Posterior vena cava (tissue), 2 donors: ENCODE data around the gene TMEM59L. TPM values are rescaled to one million over a fixed set of nuclear protein-coding genes. Genes with fewer than 3 reads are reported as not detected.

Source experiments
- DNase-seq: peaks from one replicate; pipeline ENCODE4 v3.0.0-alpha.2; 2020; ENCODE audit warnings: low spot score
- intact Hi-C, 2 donors: fragments of 100-400 bp; cut with DNase I; formaldehyde crosslinking; loops; one replicate each; pipeline versions ENCODE4 v1.14.1 to v1.14.2; 2022 to 2023
- total RNA-seq, 2 donors: library from RNA; stranded (reverse); fragmentation: NEBNext Ultra II Directional; extraction: Animal tissue kit (Norgen Biotek cat#: 25700); gene quantifications; one replicate each; pipeline ENCODE4 v1.2.1, GENCODE V29; 2021
- donor health status: DM: yes; HTN: yes; CAD: no.
- donor health status: DM: yes; HTN: yes; CAD: no.

TMEM59L gene
- total RNA-seq, 2 donors from 2014 or later = 2.8 to 14.5 TPM

DNA sequence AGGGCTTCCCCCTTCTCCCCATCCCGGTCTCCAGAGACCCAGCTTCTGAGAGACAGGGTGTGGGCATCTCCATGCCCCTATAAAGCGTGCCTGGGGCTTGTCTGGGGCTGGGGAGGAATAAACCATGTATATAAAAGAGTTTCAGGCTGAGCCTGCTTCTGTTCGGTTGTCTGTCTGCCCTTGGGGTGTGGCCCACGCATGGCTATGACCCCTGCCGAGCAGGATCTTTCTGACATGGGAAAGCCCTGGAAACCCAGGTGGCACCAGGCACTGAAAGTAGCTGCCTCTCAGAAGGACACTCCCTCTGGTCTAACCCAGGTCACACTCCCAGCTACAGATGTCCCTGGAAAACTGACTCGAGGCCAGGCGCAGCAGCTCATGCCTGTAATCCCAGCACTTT is 8.2 kb downstream of the TMEM59L start:
- intact Hi-C loops = no loop called here
- no peak for DNase-seq

DNA sequence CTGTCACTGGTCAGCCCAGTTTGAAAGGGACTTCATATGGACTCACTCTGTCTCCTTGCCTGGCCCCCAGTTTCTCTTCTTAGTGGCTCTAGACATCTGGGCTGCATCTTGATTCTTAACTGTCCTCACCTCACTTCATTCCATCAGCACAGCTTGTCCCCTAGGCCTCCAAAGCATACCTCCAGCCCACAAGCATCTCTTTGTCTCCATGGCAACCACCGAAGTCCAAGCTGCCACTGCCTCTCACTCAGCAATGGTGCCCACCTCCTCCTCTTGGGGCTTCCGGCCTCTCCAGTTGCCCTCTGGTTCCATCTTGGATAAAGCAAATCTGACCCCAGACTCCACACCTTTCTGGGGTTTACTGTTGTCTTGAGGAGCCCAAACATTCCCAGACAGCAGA is 14.2 kb downstream of the TMEM59L start:
- intact Hi-C loops = no loop called here
- no peak for DNase-seq

DNA sequence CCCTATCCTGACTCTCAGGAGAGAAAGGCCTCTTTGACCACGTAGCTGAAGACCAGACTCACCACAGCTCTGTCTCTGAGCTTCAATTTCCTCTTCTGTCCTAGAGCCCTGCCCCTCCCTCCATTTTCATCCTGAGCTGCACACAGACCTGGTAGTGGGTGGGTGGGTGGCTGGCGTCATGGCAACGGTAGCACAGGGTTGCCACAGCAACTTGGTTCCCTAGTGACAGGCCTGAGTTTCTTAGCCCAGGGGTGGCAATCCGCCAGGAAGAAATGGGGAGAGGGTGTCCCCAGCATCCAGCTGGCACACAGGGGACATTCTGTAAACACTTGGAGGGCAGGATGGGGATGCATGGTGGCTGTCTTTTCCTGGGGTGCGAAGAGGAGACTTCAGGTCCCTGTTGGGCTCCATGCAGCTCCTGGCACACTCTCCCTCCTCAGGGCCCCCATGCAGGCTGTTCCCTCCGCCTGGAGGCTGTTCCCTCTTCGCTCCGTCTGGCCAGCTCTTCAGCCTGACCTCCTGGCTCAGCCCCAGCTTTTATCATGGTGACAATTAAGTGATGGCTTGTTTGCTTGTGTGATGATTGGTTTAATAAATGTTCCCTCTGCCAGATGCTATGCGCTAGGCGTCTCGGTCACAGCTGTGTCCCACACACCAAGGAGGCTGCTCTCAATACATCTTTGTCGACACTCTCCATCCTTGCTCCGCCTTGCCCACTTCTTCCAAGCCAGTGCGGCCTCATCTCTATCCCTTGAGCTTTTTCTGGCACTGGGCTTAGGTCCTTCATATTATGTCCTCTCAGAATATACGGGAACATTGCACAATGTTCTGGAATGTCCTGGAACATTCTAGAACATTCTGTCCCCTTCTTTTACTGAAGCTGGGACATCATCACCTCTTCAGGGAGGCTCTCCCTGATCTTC is 16.8 kb downstream of the TMEM59L start:
- DNase-seq = no peak
- intact Hi-C loops = no loop called here

DNA sequence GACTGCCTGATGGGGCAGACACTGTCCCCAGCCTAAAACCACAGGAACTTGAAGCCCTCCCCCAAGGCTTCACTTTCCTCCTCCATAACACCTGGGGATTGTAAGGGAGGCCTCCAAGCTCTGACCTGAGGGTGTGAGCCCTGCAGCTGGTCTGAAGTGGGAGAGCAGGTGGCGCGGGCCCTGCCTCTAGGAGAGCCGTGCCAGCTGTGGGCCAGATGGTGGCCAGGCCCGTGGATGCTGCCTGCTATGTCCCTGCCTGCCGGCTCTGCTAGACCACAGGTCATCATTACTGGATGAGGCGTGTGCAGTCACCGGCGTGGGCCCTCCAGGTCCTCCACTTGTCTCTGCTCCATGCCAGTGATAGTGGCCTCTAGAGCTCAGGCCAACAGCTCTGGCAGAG is 20.7 kb downstream of the TMEM59L start:
- intact Hi-C loops = no loop called here
- DNase-seq = no peak

DNA sequence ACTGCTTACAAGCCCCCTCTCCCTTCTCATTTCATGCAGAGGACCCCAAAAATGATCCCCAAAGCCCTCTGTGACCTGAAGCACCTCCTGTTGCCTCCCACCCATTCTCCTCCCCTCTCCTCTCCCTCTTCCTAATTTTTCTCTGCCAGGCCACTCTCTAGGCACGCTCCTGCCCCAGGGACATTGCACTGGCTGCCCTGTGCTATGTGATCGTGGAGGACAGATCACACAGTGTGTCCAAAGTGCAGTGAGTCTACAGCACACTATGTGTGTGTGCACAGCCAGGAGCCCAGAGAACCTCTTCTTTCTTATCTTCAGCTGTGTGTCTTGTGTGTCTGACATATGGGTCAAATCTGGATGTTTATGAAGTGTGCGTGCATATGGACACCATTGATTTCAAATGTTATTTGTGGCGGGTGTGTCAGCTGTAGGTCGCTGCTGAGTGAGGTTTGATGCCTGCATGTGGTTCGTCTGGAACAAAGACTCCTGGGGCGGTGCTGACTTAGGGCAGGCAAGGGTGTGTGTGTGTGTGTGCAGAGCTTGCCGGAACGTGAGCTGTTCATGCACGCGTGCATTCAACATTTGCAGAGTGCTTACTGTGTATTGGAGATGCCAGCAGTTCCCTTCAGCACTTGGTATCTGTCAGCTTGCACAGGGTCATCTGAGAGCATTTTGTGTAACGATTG is 22.1 kb downstream of the TMEM59L start:
- DNase-seq = no peak

DNA sequence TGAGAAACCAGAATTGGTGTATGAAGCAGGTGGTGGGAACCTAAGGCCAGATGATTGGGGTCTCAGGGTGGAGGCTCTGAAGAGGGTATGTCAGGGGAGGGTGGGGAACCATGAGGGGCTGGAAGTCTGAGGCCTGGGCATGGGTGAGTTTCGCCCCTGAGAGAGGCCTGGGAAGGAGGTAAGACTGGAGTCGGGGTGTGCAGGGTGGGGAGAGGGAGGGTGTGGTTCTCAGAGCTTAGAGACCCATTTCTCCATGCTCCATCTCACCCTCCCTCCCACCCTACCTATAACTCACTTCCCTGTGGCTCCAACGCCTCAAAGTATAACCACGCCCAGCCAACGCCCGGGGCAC is 23.1 kb downstream of the TMEM59L start:
- DNase-seq = no peak
- intact Hi-C loops = no loop called here

More for the DNA sequence above, 22.1 kb downstream of the TMEM59L start:
- intact Hi-C loops = no loop called here

DNA sequence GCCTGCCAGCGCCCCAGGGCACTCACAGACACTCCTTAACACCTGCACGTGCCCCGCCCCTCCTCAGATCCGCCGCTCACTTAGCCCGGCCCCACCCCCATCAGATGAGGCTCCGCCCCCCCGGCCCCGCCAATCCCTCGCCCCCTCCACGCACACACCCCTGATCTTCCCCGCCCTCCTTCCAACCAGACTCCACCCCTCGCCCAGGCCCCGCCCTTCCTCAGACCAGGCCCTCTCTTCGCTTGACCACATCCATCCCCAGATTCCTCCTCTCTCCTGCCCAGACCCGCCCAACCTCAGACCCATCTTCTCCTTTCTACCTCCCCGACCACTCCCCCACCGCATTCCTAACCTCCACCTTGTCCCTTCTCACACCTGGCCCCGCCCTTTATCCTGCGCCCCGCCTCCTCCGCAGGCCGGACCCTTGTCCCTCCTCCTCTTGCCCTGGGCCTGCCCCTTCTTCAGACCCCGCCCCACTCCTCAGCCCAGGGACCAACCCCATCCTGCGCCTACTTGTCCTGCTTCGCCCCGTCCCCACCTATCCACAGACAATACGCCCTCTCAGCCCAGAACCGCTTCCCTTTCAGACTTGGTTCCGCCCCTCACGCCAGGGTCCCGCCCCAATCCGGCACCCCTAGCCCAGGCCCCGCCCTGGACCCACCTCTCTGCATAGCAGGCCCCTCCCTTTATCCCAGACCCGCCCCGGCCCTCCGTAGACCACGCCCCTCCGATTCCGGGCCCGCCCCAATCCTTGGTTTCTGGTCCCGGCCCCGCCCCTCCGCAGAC is 23.7 kb downstream of the TMEM59L start:
- intact Hi-C loops = no loop called here
- peak; percentile 100 for DNase-seq

DNA sequence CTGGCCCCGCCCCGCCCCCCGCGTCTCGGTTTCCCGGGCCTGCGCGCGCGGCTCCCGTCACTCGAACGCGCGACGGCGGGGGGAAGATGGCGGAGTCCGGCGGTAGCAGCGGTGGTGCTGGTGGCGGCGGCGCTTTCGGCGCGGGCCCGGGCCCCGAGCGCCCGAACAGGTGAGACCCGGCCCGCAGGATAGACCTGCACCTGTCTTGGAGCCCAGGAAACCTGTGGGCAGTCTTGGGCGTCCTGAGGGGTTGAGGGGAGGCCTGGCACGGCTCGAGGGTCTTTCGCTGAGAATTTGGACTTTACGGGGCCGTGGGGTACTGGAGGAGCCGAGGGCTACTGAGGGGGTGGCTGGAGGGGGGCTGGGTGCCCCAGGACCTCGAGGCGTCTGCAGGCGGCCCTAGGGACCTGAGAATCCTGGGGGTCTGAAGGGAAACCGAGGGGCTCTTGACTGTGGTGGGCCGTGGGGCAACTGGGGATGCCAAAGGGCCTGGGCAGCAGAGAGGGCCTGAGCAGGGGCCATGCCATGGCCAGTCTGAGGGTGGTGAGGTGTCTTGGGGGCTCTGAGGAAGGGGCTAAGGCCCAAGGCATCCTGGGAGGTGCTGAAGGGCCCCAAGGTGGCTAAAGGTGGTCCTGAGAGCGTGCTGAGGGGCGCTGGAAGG is 24.4 kb downstream of the TMEM59L start, which contains the start of gene KLHL26:
Gene KLHL26, plus strand, starts transcription at position 60 of the 661 bp plus-strand sequence. Its CDS starts 27 bp downstream, at position 87.
- DNase-seq = no peak
- intact Hi-C loops = no loop called here

DNA sequence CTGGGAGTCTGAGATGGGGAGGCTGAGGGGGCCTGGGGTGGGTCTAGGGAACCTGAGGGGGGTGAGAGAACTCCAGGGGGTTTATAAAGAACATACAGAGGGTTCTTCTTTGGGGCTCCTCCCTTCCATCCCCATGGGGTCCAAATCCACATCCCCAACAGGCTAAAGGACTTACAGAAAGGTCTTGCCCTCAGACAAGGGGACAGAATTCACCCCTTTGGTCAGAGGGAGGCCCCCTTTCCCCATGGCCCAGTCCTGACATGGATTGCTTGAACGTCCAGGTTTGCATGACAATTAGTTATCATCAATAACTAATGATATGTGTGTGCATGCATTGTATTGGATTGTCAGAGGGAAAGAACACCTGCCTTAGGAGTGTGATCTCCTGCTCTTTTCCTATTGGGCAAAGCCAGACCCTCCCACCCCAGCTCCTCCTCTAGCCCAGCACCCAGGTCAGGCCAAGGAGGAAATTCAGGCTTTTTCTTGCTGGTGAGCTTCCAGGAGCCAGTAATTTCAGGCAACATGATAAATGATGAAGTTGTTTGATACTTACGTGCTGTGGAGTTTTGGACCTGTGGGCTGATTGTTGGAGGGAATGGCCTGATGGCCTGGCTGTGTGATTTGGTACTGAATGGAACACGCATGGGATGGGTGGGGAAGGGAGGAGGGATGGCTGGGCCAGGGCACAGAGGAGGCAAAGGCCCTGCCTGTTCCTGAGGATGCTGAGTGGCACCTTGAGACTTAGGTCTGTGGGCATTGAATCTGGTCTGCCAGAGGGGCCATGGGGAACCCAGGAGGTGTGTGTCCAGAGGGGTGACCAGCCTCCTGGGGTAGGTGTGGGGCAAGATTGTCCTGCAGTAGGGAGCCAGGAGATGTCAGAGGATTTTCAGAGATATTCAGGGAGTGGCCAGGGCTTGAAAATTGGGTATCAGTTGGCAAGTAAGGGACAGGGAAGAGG is 25.3 kb downstream of the TMEM59L start:
- DNase-seq = no peak
- intact Hi-C loops = no loop called here

DNA sequence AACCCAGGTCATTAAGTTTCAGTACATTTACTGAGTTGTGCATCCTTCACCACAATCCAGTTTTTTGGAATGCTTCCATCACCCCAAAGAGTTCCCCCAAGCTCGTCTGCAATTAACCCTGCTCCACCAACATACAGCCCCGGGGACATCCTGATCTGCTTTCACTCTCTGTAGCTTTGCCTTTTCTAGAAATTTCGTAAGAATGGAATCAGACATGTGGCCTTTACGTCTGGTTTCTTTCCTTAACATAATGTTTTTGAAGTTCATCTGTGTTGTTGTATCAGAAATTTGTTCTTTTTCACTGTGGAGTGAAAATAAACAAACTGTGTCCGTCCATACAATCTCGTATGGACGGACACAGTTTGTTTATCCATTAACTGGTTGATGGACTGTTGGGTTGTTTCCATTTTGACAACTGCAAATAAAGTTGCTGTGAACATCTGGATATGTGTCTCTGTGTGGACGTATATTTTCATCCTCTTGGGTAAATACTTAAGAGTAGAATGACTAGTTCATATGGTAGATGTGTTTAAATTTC is 27.1 kb downstream of the TMEM59L start:
- no peak for DNase-seq
- intact Hi-C loops = no loop called here

DNA sequence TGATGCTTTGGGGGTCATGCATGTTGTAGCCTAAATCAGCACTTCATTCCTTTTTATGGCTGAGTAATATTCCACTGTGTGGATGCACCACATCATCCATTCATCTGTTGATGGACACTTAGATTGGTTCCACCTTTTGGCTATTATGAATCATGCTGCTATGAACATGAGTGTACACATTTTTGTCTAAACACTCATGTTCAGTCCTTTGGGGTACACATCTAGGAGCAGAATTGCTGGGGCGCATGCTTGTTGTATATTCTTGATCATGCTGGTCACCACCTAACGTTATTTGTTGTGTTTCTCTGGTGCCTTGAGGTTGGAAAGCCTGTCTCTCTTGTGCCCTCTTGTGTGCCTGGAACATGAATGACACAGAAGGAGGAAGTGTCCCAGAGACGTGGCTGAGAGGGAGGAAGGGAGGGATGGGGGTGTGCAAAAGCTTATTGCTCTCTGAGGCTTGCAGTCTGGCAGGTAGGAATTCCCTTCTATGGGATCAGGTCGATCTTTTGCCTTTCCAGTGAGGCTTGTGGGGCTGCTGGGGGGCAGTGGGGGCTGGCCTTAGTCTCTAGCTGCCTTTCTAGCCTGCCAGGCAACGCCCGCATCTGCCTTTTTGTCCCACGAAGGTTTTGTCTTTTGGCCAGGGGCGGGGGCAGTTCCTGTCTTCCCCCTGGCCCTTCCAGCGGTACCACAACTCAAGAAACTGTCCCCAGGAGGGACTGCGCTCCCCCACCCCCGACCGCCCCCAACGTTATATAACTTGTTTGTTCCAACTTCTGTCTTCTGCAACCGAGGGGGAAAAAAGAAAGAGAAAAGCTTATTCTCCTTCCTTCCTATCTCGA is 31.7 kb downstream of the TMEM59L start:
- intact Hi-C loops = no loop called here
- DNase-seq = no peak

DNA sequence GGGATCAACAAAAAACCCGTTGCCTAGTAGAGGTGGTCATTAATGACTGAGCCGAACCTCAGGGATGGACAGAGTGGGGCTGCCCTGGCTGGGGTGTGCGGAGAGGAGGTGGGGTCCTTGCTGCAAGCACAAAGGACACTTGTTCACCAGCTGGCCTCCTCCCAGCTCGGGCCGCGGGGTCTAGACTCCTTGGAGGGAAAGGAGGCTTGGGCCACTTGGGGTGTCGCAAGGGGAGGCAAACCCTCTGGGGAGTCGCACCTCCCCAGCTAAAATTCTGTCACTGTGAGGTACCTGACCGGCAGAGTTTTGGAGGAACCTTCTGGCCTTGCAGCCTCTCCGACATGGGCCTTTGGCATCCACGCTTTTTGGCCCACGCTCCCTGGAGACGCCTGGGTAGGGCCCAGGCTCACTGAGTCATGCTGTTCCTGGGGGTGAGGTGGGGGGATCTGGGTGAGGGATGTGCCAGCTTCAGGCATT is 32.4 kb downstream of the TMEM59L start:
- no peak for DNase-seq
- intact Hi-C loops = no loop called here

DNA sequence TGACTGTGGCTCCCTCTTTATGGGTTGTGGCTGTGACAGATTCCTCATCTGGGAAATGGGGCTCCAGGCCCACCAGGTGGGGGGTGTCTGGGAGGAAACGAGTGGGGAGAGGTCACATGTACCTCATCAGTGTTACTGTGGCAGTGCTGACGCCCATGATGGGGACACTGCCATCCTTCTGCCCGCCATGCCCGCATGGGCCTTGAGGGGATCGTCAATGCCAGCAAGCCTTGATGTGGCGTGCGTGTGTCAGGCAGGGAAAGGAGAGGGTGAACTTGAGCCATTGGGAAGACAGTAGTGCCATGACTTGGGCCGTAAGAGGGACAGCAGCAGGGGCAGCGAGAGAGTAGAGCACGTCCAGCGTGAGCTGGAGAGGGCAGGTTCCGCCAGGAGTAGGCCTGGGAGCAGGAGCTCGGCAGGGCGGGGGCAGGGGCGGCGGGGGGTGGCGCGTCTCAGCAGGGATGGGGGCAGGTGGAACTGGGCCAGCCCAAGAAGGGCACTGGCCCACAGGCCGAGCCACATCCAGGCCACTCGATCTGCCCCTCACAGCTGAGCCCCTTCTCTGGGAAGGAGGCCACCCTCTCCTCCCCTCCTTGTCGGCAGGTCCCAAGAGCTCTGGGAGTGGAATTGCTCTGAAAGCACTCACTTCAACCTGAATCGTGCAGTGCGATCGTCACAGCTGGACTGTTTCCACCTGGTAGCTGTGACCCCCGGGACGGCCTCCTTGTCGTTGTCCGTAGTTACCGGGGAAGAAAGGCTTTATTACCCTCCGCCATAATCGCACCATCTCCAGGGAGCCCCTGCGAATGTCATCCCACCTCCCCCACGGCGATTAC is 34.1 kb downstream of the TMEM59L start:
- no peak for DNase-seq
- intact Hi-C loops = no loop called here

DNA sequence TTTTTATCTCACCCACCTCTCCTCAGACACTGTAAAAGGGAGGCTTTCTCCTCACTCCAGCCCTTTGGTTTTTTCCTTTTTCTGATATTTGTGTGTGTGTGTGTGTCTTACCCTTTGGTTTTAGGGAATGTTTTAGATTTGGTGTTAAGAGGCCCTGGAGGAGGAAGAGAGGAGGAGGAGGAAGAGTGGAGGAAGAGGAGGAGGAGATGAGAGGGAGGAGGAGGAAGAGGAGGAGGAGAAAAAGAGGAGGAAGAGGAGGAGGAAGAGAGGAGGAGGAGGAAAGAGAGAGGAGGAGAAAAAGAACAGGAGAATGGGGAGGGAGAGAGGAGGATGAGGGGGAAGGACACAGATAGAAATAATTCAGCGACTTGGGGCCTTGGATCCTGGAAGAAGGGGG is 34.7 kb downstream of the TMEM59L start:
- intact Hi-C loops = no loop called here
- no peak for DNase-seq

DNA sequence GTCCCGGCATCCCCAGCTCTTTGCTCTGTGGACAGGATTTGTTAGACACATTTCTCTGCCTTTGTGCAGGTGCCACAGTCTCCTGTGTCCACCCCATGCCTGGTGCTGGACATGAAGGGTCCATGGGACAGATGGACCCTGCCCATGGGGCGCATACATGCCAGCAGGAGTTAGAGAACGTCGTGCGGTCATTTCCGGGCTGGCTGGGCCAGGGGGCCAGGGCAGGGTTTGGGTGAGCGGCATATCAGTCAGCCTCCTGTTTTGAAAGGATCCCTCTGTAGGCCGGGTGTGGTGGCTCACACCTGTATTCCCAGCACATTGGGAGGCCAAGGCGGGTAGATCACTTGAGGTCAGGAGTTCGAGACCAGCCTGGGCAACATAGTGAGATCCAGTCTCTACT is 35.1 kb downstream of the TMEM59L start:
- no peak for DNase-seq
- intact Hi-C loops = no loop called here

DNA sequence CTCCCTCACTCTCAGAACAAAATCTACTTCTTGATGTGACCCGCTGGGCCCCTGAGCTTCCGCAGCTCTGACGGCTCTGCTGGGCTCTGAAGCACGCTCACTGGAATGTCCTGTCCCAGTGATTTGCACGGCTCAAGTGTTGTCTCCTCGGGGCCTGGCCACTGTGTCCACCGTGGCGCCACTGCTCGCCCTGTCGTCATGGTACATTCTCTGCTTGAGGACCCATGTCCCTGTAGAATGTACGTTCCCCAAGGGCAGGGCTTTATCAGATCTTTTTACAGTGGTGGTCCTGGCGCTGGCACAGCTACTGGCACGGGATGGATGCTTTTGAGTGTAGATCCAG is 36.3 kb downstream of the TMEM59L start:
- intact Hi-C loops = no loop called here
- DNase-seq = peak; percentile 87
